GM18526 (cell line): ENCODE measurements around the gene ABCC4.

Source experiments
- POLR2A ChIP-seq: IDR thresholded peaks from 3 replicates; pipeline ENCODE4 v1.6.1; 2011; ENCODE audit not compliant: insufficient read length; ENCODE audit errors: extremely low read depth

The ABCC4 gene

DNA sequence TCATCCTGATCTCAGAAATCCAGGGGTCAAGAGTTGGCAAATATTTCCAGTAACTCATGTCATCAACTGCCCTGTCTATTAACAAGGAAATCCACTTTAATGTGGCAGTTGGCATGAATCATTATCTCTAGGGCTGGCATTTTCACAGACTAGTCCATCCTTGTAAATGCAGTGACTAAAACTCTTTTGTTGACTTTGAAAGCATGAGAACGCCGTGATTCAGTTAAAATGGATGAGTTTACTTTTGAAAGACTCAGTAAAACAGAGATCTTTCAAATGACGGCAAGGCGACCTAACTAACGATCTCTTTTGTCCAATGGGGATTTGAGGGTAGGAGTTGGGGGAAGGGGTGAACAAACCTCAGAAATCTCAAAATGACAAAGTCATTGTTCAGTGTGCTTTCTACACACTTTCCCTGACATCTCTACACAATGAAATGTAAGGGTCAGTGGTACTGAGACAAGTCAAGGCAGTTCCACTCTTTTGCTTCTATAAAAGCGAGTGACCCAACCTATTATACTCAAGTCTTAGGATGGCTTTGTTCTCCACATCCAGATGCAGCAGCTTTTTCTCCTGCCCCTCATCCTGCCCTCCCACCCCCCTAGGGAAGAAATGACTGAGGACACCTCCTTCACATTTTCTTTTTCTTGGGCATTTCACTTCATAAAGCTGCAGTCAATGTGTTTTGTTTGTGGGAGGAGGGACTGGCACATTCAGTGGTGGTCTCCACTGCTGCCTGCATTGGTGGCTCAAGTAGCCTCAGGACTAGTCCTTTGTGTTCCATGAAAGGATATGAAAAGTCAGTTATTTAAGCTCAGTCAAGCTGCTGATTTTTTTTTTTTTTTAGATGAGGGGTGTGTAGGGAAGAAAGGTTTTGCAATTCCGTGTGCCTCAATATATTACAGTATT is 200.5 kb downstream of the ABCC4 start:
- no peak for TF ChIP-seq POLR2A

DNA sequence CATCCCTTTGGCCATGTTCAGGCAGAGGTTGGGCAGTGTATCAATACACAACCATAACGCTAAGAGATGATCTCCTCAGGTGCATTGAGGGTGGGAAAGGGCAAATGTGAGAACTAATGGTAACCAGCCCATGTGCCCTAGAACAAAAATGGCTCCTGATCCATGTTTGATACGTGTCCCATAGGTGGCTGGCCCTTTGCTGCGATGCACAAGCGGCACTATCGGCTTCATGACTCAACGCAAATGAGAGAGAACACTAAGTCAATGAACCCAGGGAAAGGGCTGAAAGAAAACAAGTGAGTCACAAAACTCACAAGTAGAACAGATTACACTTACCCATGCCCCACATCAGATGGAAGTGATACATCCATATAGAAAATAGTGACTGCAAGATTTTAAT is 201.7 kb downstream of the ABCC4 start:
- no peak for TF ChIP-seq POLR2A

DNA sequence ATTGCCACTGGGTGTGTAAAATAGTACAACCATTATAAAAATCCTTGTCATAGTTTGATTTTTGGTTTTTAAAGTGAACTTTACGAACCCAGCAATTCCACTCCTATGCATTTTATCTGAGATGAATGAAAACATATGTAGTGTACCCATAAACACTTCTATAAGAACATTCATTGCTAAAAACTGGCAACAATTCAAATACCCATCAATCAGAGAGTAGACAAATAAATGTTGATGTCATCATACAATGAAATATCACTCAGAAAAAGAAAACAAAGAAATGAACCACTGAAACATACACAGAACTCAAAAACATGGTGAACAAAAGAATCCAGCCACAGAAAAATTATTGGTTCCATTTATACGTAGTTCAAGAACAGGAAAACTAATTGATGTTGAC is 202.3 kb downstream of the ABCC4 start:
- no peak for TF ChIP-seq POLR2A

DNA sequence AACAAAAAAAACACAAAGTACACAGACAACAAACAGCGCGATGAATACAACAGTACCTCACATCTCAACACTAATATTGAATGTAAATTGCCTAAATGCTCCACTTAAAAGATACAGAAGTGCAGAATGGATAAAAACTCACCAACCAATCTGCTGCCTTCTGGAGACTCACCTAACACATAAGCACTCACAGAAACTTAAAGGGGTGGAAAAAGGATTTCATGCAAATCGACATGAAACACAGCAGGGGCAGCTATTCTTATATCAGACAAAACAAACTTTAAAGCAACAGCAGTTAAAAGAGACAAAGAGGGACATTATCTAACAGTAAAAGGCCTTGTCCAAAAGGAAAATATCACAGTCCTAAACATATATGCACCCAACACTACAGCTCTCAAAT is 209.5 kb downstream of the ABCC4 start:
- no peak for TF ChIP-seq POLR2A

DNA sequence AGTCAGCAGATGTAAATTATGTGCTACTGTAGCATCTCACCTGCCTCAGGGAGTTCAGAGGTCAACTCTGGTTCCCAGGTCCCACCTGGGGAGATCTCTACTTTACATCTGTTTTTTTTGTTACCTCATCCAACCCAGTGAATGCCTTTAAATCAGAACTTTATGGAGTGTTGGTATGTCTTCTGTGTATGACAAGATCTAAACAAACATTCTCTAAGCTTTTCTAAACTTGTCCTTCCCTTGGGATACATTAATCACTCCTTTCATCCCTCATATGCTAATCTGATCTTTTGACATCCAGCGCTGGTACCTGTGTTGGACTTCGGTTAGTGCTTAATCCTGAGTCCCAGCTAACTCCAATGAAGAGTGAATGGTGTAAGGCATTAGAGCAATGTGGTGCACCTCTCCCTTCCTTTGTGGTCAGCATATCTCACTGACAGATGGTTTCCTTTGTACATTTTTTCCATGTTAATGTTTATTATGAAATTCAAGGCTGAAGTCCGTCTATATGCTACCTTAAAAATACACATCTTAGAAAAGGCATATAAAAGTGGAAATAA is 213.4 kb downstream of the ABCC4 start:
- no peak for TF ChIP-seq POLR2A

DNA sequence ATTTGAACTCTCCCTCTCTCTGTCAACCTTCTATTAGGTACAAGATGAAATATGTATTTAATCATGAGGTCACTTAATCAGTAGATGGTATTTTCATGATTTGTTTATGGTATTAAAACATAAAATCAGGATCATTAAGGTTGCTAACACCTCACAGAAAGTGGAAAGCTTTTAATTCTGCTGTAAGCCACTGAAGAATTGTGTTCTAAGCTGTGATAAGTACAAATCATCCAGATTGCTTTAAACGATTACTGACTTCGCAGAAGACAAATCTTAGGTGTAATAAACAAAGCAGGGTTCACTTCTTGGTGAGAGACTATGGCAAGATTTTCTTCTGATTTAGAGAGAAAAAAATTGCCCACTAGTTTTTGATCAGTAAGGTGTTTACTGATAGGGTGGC is 214.5 kb downstream of the ABCC4 start:
- TF ChIP-seq POLR2A, result no peak

DNA sequence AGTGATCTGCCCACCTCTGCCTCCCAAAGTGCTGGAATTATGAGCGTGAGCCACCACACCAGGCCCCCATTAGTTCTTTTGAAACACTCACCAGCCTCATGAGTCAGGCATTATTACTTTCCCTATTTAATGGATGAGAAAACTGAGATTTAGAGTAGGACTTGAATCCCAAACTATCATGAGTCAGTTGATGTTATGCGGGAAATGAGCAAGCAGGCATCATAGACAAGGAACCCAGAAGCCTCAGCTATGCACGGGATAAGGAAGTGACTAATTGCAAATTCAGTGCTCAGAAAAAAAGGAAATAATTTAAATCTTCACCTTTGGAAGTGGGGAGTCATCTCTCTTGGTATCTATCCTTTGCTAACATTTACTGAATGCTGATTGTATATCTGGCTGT is 217.5 kb downstream of the ABCC4 start:
- no peak for TF ChIP-seq POLR2A

DNA sequence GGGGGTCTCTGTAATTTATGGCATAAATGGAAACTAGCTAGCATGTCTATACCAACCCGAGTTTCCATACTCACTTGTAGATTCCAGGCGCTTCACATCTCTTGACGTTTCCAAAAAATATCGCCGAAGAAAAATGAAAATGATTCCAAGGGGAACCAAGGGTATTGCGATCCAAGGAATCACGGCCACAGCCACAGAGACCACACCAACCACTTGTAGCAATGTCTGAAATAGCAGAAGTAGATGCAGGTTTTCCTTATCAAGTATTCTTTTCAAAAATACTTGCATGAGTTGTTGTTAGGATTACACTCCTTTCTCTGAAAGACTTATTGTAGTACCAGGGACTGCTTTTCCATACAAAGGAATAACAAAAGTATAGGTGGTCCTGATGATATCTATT is 218.2 kb downstream of the ABCC4 start:
- TF ChIP-seq POLR2A, result no peak

DNA sequence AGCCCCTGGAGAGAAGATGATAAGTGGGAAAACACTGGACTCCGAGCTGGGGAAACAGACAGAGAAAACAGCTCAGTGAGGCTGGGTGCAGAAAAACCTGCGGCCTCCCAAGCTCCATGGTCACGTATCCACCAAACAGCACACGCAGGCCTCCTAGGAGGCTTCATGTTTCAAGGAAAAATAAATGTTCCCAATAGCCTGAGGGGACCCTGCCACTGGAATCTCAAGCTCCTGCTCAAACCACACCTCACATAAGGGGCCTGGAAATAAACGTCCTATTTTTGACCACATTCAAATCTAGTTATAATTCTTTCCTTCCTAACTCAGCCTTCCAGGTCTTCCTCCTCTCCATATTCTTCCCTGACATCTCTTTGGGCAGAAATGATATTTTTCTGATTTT is 225.7 kb downstream of the ABCC4 start:
- no peak for TF ChIP-seq POLR2A

DNA sequence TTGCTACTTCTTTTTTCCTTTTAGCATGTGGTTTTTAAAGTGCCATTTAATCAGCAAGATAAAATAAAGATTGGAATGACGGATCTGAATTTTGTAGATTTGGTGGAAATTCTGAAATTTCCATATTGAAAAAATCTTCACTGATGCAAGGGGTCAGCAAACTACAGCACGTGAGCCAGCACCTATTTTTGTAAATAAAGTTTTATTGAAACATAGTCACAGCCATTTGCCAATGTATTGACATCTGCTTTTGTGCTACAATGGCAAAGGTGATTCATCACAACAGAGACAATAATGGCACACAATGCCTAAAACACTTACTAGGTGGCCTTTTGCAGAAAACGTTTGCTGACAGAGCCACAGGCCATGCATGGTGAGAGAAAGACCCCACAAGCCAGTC is 226.4 kb downstream of the ABCC4 start:
- TF ChIP-seq POLR2A, result no peak

DNA sequence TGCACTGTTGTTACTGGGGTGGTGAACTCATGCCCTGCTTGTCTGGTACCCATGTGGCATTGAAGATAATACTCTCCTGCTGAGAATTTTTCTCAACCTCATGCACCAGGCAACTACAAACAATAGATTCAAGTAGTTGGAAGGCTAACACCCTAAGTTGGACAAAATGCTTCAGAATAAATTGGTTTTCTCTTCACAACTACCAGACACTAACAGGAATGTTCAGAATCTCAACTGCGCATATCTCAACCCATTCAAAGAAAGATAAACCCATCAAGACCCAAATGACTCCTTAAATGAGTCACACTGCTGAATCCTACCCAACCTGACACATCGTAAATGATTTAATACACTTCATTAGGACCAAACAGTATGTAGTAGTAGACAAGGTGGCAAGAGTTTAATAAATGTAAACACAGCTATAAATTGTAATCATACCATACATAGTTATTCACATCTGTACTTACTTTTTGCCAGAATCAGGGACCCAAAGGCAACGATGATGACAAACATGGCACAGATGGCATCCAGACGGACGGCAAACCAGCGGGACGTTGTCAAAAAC is 227.4 kb downstream of the ABCC4 start:
- TF ChIP-seq POLR2A, result no peak

DNA sequence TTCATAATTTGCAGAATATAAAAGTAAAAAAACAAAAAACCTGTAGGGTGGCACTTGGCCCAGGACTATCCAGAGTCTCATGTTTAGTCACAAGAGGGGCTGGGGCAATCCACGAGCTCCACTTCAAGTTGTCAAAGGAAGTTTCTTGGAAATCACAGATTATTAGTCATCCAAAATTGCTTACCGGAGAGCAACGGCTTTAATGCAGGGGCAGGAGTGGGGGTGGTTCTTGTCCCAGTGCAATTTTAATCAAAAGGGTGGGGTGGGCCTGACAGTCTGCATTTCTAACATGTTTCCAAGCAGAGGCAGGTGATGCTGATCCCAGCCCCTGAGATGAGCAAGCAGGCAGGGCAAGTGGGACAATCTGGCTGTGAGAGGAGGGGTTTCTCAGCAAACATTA is 233.9 kb downstream of the ABCC4 start:
- no peak for TF ChIP-seq POLR2A

DNA sequence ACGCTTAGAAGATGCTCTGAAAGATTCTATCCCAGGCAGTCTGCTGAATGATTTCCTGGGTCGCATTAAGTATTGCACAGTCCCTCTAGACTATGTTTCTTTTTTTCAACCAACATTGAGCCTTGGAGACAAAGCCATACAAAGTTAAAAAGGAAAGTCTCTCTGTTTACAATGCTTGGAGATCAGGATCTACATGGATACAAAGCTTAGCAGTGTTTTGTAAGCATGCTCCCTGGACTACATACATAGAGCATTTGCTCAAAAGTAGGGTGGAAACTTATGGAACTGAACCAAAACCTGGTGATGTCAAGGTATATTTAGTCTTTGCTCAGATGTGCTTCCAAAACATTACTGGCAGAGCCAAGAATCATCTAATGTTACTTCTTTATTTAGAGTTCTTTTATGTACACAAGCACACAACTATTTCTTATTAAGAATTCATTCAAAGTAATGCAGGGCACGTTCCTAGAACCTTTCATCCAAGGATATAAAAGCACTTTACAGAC is 241.2 kb downstream of the ABCC4 start:
- no peak for TF ChIP-seq POLR2A

DNA sequence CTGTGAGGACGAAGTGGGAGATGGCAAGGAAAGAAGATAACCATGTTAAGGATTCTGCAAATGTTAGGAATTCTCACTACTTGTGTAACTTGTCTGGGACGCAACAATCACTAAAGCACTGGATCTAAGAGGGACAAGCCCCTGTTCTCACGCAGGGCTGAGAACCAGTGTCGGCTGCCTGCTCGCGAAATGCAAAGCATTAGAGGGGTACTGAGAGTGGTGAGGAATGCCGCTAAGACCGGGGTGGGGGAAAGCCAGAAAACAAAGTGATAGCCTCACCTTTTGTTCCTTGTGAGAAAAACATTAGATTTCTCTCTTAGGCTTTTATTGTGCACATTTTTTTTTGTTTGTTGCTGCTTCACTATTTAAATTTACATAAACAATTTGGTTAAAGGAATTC is 241.9 kb downstream of the ABCC4 start:
- no peak for TF ChIP-seq POLR2A

DNA sequence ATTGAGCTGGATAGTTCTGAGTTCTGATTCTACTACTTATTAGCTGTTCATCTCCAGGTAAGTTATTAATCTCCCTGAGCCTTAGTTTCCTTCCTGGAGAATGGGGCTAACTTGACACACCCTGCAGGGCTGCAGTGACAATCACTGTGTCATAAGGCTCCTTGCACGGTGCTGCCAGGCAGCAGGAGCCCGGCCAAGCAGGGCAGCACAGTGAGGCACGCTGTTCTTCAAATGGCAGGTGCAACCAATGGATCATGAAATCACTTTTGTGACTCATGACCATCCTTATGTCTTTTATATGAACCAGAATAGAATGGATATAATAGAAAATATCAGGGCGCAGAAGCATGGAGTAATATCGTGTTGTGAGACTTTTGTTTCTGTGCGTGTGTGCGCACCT is 242.6 kb downstream of the ABCC4 start:
- TF ChIP-seq POLR2A, result no peak

DNA sequence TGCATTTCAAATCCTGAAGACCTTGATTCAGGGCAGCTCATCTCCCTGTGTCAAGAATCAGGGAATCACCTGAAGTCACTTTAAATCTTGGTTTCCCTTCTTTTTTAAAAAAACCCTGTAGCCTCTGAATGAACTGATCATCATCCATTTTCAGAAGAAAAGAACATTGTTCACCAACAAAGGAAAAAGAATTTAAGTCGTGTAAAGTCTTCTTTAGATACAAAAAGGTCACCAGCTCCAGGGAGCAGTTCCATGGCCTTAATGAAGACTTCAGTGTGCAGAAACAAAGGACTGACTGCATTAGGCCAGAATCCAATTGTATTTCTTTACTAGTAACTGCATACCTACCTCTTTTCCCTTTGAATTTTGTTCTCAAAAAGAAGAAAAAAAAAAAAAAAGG is 245.0 kb downstream of the ABCC4 start:
- TF ChIP-seq POLR2A, result no peak
